GM12878 (cell line): ENCODE data around the gene SEC24D.

Experiments used
- SP1 ChIP-seq: IDR thresholded peaks from one replicate; pipeline ENCODE4 v1.6.1; 2011; ENCODE audit warnings: low read depth, low read length
- TF ChIP-seq, protein P1 (sequence below): IDR thresholded peaks from 2 replicates; pipeline ENCODE4 v1.6.1; 2012; ENCODE audit warnings: low read depth, low read length, improper control_type of control experiment

DNA sequence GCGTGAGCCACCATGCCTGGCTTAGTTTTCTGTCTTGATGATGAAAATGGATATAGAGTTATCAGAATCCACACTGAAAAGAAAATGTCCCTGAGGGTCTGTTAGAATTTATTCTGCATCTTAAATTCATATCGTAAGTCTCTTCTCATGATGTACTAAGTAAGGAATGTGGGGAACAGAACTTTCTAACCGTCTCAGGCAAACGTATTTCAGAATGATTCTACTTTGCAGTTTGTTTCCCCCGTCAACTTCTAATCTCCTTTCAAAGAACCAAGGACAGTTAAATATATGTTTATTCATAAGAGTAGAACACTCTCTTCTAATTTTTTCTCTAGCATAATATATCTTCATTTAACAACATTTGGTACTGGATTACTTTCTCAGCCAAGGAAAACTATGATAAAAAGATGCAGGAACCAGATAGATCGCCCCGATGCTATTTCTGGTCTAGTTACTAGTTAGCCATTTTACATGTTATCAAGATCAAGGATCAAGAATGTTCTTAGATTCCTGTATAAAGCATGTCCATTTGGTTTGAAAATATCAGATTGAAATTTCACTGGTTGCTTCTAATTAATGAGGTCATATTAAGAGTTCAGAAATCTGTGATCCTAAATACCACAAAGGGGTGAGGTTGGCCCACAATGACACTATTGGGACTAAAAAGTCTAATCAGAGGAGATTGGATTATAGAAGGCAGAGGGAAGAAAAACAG, 101.3 kb downstream of the SEC24D start:
- TF ChIP-seq SP1 = no peak
- TF ChIP-seq, protein P1, sequence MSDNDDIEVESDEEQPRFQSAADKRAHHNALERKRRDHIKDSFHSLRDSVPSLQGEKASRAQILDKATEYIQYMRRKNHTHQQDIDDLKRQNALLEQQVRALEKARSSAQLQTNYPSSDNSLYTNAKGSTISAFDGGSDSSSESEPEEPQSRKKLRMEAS = no peak
